ENCODE measurements around the gene SIDT1. TPM values are rescaled to one million over a fixed set of nuclear protein-coding genes. Genes with fewer than 3 reads are reported as not detected.

Gene SIDT1
- polyA plus RNA-seq, 1 donor, result 3.8 TPM

Other genes starting within 250 kb of the SIDT1 start
- gene CFAP44, start 91.1 kb upstream of the SIDT1 start, polyA plus RNA-seq (ENCODE audit: insufficient read length), result 37.1 TPM
- gene SPICE1, start 17.4 kb upstream of the SIDT1 start, polyA plus RNA-seq (ENCODE audit: insufficient read length), result 31.8 TPM
- gene USF3, start 164.1 kb downstream of the SIDT1 start, polyA plus RNA-seq (ENCODE audit: insufficient read length), result 26.5 TPM
- gene NAA50, start 213.7 kb downstream of the SIDT1 start, polyA plus RNA-seq (ENCODE audit: insufficient read length), result 161 TPM
- 98.8 TPM for gene ATP6V1A, start 214.5 kb downstream of the SIDT1 start, polyA plus RNA-seq (ENCODE audit: insufficient read length)